KMS-11 (cell line): ENCODE measurements around the gene HOXD8.

Experiments
- H2AFZ ChIP-seq: fragments of 200-600 bp; sonication (generic); 2 replicates; pipeline ENCODE4 v1.6.1; 2016; ENCODE audit warnings: antibody characterized with exemption, mixed run types, low read depth
- H3K27ac ChIP-seq: fragments of 200-600 bp; sonication (generic); 2 replicates; pipeline ENCODE4 v1.6.1; 2016; ENCODE audit warnings: mild to moderate bottlenecking, mixed run types
- H3K27me3 ChIP-seq: fragments of 200-600 bp; sonication (generic); 2 replicates; pipeline ENCODE4 v1.6.1; 2017; ENCODE audit warnings: mild to moderate bottlenecking, low read depth, mixed run types, moderate library complexity; ENCODE audit not compliant: insufficient read depth
- H3K36me3 ChIP-seq: fragments of 200-600 bp; sonication (generic); 2 replicates; pipeline ENCODE4 v1.6.1; 2017; ENCODE audit warnings: mild to moderate bottlenecking, mixed run types; ENCODE audit not compliant: insufficient read depth
- H3K4me1 ChIP-seq: fragments of 200-600 bp; sonication (generic); 2 replicates; pipeline ENCODE4 v1.6.1; 2016; ENCODE audit warnings: mild to moderate bottlenecking, low read depth, mixed run types; ENCODE audit not compliant: poor library complexity, severe bottlenecking
- H3K4me2 ChIP-seq: fragments of 200-600 bp; sonication (generic); 2 replicates; pipeline ENCODE4 v1.7.0; 2016; ENCODE audit warnings: mild to moderate bottlenecking, mixed run types
- H3K4me3 ChIP-seq: fragments of 200-600 bp; sonication (generic); IDR thresholded peaks from 2 replicates; pipeline ENCODE4 v1.6.1; 2017; ENCODE audit warnings: low read depth, low read length, mixed read lengths; ENCODE audit not compliant: insufficient read depth
- H3K79me2 ChIP-seq: fragments of 200-600 bp; sonication (generic); 2 replicates; pipeline ENCODE4 v1.6.1; 2016; ENCODE audit warnings: low read depth, mixed run types; ENCODE audit not compliant: insufficient read depth
- H3K9ac ChIP-seq: fragments of 200-600 bp; sonication (generic); 2 replicates; pipeline ENCODE4 v1.6.1; 2016; ENCODE audit warnings: mild to moderate bottlenecking, mixed run types
- H4K20me1 ChIP-seq: fragments of 200-600 bp; sonication (generic); 2 replicates; pipeline ENCODE4 v1.6.1; 2016; ENCODE audit warnings: mild to moderate bottlenecking, mixed run types; ENCODE audit not compliant: insufficient read depth
- CTCF ChIP-seq: fragments of 200-600 bp; sonication (generic); conservative IDR thresholded peaks from 2 replicates; pipeline ENCODE4 v1.6.1; 2017; ENCODE audit warnings: low read depth, mild to moderate bottlenecking, antibody characterized with exemption, low read length, moderate library complexity, mixed read lengths

Gene HOXD8

GRCh38 chr2:176123411-176124109 lies 5.9 kb upstream of the HOXD8 start:
- H4K20me1 ChIP-seq: no peaks in the 10 kb centered on the region
- TF ChIP-seq CTCF: no peak
- no peak overlapping the region for H3K27ac ChIP-seq
- no peak overlapping the region for H3K9ac ChIP-seq
- H3K79me2 ChIP-seq: no peaks in the 10 kb centered on the region
- H3K27me3 ChIP-seq: no peaks in the 10 kb centered on the region
- H2AFZ ChIP-seq: no peak overlapping the region
- H3K4me1 ChIP-seq: no peaks in the 10 kb centered on the region
- no peak overlapping the region for H3K4me2 ChIP-seq
- no peak overlapping the region for H3K4me3 ChIP-seq
- H3K36me3 ChIP-seq: no peaks in the 10 kb centered on the region

GRCh38 chr2:176124110-176124946 lies 5.2 kb upstream of the HOXD8 start:
- no peak overlapping the region for H3K4me2 ChIP-seq
- H3K27ac ChIP-seq: no peak overlapping the region
- no peaks in the 10 kb centered on the region for H3K36me3 ChIP-seq
- H4K20me1 ChIP-seq: no peaks in the 10 kb centered on the region
- H3K27me3 ChIP-seq: no peaks in the 10 kb centered on the region
- no peak overlapping the region for H3K9ac ChIP-seq
- no peak for TF ChIP-seq CTCF
- H2AFZ ChIP-seq: no peak overlapping the region
- no peaks in the 10 kb centered on the region for H3K79me2 ChIP-seq
- H3K4me3 ChIP-seq: no peak overlapping the region
- H3K4me1 ChIP-seq: no peaks in the 10 kb centered on the region

- no peak overlapping the region for H3K4me2 ChIP-seq
- H3K27ac ChIP-seq: no peak overlapping the region
- H2AFZ ChIP-seq: no peak overlapping the region
- H3K79me2 ChIP-seq: no peaks in the 10 kb centered on the region
- no peak for TF ChIP-seq CTCF
- H4K20me1 ChIP-seq: no peaks in the 10 kb centered on the region
- no peaks in the 10 kb centered on the region for H3K36me3 ChIP-seq
- no peaks in the 10 kb centered on the region for H3K27me3 ChIP-seq
- H3K9ac ChIP-seq: no peak overlapping the region
- no peak overlapping the region for H3K4me3 ChIP-seq
- H3K4me1 ChIP-seq: no peaks in the 10 kb centered on the region
Observed at GRCh38 chr2:176124947-176125771, 4.3 kb upstream of the HOXD8 start.

- H3K79me2 ChIP-seq: no peaks in the 10 kb centered on the region
- H3K27me3 ChIP-seq: no peaks in the 10 kb centered on the region
- H3K4me1 ChIP-seq: no peaks in the 10 kb centered on the region
- no peak overlapping the region for H3K27ac ChIP-seq
- no peak overlapping the region for H3K4me3 ChIP-seq
- no peak overlapping the region for H3K4me2 ChIP-seq
- no peaks in the 10 kb centered on the region for H4K20me1 ChIP-seq
- H3K36me3 ChIP-seq: no peaks in the 10 kb centered on the region
- no peak for TF ChIP-seq CTCF
- H2AFZ ChIP-seq: no peak overlapping the region
- H3K9ac ChIP-seq: no peak overlapping the region
Observed at GRCh38 chr2:176125772-176126054, 3.8 kb upstream of the HOXD8 start.
